HL-60/S4 (cell line): ENCODE results near the gene C1orf105.

Experiments
- in situ Hi-C: fragments of 300-500 bp; cut with MboI; formaldehyde crosslinking; loops from 2 replicates; pipeline ENCODE4 v1.14.3; 2022; ENCODE audit warnings: low sequenced_read_pairs

The C1orf105 gene

DNA sequence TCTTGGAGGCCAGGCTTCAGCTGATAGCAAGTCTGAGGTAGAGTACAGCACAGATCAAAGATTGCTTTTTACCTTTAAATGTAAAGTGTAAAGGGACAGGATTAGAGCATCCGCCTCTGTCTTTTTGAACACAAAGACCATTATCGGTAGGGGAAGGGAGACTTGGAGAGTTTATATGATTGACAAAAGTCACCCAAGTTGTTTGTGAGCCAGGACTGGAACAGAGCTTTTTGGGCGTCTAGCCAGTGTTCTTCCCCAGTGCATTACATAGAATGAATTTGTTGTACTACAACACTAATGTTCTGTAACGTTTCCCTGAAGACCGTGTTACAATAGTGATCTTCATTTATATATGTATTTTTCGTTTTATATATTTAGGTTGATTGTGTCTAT, 32.7 kb downstream of the C1orf105 start:
- in situ Hi-C loops: loop anchor here (25.0 kb wide), 1 partner anchor 759 kb away; the partner anchor contains the start of gene TNFSF4

GRCh38 chr1:172453607-172454006, 33.1 kb downstream of the C1orf105 start:
- in situ Hi-C loops: loop anchor here (25.0 kb wide), 1 partner anchor 759 kb away; the partner anchor contains the start of gene TNFSF4

GRCh38 chr1:172455451-172455850, 35.0 kb downstream of the C1orf105 start:
- in situ Hi-C loops: loop anchor here (25.0 kb wide), 1 partner anchor 757 kb away; the partner anchor contains the start of gene TNFSF4

DNA sequence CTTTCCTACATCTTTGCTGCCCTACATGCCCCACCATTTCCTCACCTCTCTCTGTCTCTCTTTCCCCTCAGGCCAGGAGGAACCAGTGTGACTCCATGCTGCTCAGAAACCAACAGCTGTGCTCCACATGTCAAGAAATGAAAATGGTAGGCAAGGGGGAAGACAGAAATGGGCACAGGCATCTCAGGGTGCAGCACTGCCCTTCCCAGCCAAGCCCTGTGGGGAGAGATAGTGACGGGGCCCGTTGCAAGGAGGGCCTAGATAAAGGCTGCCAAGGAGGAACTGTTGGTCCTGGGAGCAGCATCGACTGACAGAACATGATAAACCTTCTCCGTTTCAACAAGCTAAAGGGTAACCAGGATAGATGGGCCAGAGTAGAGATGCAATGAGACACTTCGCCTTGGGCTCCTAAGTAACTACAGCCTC, 35.9 kb downstream of the C1orf105 start:
- in situ Hi-C loops: loop anchor here (25.0 kb wide), 1 partner anchor 756 kb away; the partner anchor contains the start of gene TNFSF4

GRCh38 chr1:172457479-172458130, 37.1 kb downstream of the C1orf105 start:
- in situ Hi-C loops: loop anchor here (25.0 kb wide), 1 partner anchor 755 kb away; the partner anchor contains the start of gene TNFSF4

DNA sequence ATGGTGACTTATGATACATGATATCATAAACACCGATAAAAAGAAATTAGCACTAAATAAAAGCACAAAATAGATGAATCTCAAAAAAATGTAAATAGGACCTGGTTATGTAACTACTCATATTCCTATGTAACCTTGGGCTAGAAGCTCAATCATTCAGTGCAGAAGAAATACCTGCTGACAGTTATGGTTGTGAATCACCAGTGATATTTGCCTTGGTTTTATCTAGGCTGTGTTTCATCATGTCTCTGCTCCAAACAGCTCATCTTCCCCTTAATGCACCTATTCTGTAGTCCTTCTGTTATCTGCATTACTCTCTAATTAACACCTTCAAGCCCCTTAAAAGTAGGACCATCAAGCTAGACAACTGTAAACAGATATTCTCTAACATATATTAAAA, 39.7 kb downstream of the C1orf105 start:
- in situ Hi-C loops: loop anchor here (25.0 kb wide), 1 partner anchor 752 kb away; the partner anchor contains the start of gene TNFSF4

DNA sequence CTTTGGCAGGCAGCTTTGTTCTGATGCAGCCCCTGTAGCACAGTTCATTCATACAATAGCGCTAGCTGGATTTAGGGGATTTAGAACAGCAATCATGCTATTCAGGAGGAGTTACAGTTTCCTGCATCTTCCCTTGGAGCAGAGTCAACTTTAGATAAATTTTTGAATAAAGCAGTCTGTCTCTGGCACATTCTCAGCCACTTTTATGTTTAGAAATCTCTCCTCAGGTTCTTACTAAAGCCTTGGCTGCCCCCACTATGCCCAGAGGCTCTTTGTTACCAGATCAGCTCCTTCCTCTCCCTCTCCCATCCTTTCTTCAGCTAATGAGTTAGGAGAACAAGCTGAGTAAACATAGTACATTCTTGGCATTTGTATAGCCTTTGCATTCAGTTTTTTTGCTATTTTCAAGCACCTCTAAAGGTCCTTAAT, 40.4 kb downstream of the C1orf105 start:
- in situ Hi-C loops: loop anchor here (25.0 kb wide), 1 partner anchor 751 kb away; the partner anchor contains the start of gene TNFSF4

GRCh38 chr1:172465617-172466016, 45.1 kb downstream of the C1orf105 start:
- in situ Hi-C loops: loop anchor here (25.0 kb wide), 1 partner anchor 747 kb away; the partner anchor contains the start of gene TNFSF4

GRCh38 chr1:172466795-172467407, 46.4 kb downstream of the C1orf105 start:
- in situ Hi-C loops: loop anchor here (25.0 kb wide), 1 partner anchor 745 kb away; the partner anchor contains the start of gene TNFSF4

- in situ Hi-C loops: loop anchor here (25.0 kb wide), 1 partner anchor 745 kb away; the partner anchor contains the start of gene TNFSF4
Measured at GRCh38 chr1:172467446-172467845, 47.0 kb downstream of the C1orf105 start.

DNA sequence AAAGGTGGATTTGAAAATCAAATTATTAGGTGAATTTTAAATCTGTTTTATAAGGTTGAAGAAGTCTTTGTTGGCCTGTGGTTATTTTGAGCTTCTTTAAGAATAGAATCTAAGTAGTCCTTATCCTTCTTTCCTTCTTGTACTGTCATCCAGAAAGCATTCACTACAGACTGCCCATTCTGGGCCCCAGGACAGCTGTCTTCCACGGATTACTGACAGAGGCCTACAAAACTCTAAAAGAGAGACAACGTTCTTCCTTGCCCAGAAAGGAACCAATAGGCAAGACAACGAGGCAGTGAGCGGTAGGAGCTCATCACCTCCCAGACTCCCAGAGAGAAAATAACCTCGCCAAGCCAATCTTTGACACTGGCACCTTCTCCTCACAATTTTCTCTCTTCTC, 47.8 kb downstream of the C1orf105 start:
- in situ Hi-C loops: loop anchor here (25.0 kb wide), 1 partner anchor 744 kb away; the partner anchor contains the start of gene TNFSF4

DNA sequence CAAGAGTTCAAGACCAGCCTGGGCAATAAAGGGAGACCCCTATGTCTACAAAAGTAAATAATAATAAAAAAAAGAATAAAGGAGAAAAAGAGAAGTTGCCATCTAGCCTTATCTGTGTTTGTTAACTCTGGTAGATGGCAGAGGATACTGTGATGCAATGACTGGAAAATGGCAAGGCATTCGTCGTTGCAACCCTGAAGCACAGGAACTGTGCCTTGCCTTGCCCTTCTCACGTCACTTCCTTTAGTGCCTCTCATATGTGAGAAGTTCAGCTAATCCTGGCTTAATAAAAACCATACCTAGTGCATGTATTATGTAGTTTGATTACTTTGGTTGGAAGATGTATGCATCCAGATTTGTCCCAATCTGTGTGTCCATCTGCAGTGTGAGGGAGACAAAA, 49.2 kb downstream of the C1orf105 start:
- in situ Hi-C loops: loop anchor here (25.0 kb wide), 1 partner anchor 743 kb away; the partner anchor contains the start of gene TNFSF4

GRCh38 chr1:172470149-172470548, 49.7 kb downstream of the C1orf105 start:
- in situ Hi-C loops: loop anchor here (25.0 kb wide), 1 partner anchor 742 kb away; the partner anchor contains the start of gene TNFSF4

GRCh38 chr1:172471666-172472065, 51.2 kb downstream of the C1orf105 start:
- in situ Hi-C loops: loop anchor here (25.0 kb wide), 1 partner anchor 741 kb away; the partner anchor contains the start of gene TNFSF4

- in situ Hi-C loops: loop anchor here (25.0 kb wide), 1 partner anchor 740 kb away; the partner anchor contains the start of gene TNFSF4
Measured at GRCh38 chr1:172472495-172472894, 52.0 kb downstream of the C1orf105 start.

- in situ Hi-C loops: loop anchor here (25.0 kb wide), 1 partner anchor 739 kb away; the partner anchor contains the start of gene TNFSF4
Measured at GRCh38 chr1:172473302-172473701, 52.8 kb downstream of the C1orf105 start.

DNA sequence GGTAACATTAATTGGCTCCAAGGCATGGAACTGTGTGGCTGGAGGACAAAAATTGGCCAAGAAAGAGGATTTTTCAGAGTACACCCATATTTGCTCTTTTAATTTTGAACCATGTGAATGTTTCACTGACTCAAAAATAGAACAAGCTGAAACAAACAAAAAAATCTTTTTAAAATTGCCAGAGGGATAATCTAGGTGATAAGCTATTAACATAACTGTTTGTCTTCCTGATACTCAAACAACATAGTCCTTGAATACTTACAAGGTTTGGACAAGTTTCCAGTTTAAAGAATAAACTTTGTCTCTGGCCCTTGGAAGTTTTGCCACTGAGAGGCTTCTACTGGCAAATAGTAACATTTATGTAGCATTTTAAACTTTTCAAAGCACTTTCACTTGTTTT, 53.4 kb downstream of the C1orf105 start:
- in situ Hi-C loops: loop anchor here (25.0 kb wide), 1 partner anchor 738 kb away; the partner anchor contains the start of gene TNFSF4

DNA sequence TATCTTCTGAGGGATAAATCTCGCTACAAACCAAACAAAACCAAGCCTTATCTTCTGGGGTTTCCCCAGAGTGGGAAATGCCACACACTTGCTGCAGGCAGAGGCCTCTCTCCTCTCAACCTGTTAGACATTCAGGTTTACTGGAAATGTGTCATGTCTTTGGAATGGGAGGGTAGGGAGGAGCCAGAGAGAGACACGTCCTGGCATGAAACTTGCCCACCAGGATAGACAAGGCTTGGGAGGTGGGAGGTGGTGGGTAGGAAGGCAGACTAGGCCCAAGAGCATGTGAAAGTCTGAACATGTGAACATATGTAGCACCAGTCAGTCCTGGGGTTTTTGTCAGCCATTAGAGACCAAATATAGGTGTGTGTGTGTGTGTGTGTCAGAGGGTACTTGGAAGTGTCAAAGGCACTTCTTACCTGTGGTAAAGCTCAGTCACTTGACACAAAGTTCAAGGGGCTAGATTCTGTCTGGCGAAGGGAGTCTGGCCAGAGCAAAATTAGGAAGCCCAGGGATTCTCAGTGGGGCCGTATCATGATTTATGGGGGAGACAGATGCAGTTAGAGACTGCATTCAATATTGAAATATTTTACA, 55.8 kb downstream of the C1orf105 start:
- in situ Hi-C loops: no loop called here

GRCh38 chr1:172477216-172477615, 56.7 kb downstream of the C1orf105 start:
- in situ Hi-C loops: no loop called here

GRCh38 chr1:172477741-172478140, 57.3 kb downstream of the C1orf105 start:
- in situ Hi-C loops: no loop called here

DNA sequence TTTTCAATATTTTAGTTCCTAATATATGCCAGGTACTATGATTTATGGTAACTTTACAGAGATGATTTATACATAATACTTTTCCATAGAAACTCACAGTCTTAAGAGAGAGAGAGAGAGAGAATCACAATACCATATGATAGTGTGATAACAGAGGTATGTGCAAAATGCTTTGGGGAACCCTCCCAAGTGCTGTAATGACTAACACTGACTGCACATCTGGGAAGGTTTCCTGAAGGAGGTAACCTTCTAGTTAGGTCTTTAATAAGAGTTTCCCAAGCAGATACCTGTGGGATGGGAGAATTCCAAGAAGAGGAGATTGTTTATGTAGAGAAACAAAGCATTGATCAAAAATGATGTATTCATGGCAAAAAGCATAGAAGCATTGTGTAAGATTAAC, 58.0 kb downstream of the C1orf105 start:
- in situ Hi-C loops: no loop called here
